D721Med (cell line): Measurements from ENCODE around the gene CADPS2.

ENCODE experiments used
- DNase-seq: peaks from one replicate; pipeline ENCODE4 v3.0.0; 2011; ENCODE audit warnings: low spot score; ENCODE audit not compliant: insufficient read length
- FAIRE-seq: peaks from 2 replicates; lab custom pipeline; 2011; peaks lifted over from hg19 to GRCh38; lab: Jason Lieb, UNC
- CTCF ChIP-seq: IDR thresholded peaks from 2 replicates; pipeline ENCODE4 v1.5.1; 2012; ENCODE audit warnings: mild to moderate bottlenecking, control low read depth; ENCODE audit not compliant: insufficient read depth; ENCODE audit errors: missing control alignments

The CADPS2 gene

DNA sequence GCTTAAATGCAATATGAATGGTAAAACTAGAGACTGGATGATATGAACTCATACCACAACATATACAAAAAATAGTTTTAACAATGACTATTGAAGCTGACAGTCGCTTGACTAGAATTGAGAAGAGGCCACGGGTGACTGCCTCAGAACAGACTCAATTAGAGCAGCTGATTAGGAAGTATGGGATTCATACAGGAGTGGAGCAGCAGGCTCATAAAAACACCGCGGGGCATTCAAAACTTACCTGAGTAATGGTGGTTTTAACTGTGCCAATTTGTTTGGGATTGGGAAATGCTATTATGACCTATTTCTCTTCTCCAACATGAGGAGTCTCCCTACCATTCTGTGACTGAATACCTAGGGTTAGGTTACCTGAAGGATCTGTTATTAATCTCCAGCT lies 2.1 kb downstream of the CADPS2 start:
- no peak for FAIRE-seq
- no peak for TF ChIP-seq CTCF
- no peak for DNase-seq

GRCh38 chr7:122883049-122883680 lies 3.1 kb downstream of the CADPS2 start:
- no peak for TF ChIP-seq CTCF
- DNase-seq (no peak), FAIRE-seq (no peak)

- no peak for FAIRE-seq
- TF ChIP-seq CTCF, result no peak
- no peak for DNase-seq
These were observed 4.9 kb downstream of the CADPS2 start for GRCh38 chr7:122881324-122881723.

DNA sequence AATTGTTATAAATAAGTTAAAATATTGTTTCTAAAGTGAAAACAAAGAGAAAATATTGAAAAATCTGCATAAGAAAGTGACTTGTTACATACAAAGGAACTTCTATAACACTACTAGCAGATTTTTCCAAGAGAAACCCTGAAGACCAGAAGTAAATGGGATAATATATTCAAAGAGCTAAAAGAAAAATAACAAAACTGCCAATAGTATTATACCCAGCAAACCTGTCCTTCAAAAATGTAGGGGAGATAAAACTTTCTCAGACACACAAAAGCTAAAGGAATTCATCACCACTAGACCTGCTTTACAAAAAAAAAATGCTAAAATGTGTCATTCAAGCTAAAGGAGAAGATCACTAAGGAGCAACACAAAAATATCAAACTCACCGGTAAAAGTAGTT lies 17.0 kb downstream of the CADPS2 start:
- no peak for FAIRE-seq
- no peak for DNase-seq
- no peak for TF ChIP-seq CTCF

DNA sequence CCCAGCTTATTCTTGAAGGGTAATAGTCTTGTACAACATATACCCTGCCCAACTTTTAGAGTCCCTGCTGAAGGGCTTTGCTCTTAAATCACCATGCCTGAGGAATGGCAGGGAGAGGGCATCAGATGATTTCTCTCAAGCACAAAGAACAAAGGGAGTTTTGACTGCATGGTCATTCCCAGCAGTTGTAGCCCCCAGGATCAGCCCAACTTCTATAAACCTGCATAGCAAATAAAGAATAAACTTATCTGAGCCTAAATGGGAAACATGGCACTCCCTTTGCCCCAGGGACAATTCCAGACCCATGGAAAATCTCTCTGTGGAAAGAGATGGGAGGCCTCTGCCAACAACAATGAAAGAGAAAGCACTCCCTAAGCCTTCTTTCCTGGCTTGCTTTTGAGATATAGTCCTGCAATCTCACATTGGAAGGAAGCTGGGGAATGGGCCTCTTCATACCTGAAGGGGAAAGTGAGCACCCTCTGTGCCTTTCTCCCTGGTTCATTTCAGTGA lies 18.7 kb downstream of the CADPS2 start:
- DNase-seq (no peak), FAIRE-seq (no peak)
- no peak for TF ChIP-seq CTCF

DNA sequence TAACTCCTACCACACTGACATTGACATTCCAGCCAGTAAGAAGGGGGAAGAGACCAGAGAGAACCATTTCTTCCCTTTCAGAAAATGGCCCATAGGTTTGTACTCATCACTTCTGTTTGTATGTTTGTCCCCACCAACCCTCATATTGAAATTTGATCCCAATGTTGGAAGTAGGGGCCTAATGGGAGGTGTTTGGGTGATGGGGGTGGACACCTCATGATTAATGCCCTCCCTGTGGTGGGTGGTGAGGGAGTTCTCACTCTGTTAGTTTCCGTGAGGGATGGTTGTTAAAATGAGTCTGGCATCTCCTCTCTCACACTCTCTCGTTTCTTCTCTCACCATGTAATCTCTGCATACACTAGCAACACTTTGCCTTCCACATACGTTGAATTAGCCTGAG lies 21.4 kb downstream of the CADPS2 start:
- TF ChIP-seq CTCF, result no peak
- DNase-seq, result no peak
- no peak for FAIRE-seq

DNA sequence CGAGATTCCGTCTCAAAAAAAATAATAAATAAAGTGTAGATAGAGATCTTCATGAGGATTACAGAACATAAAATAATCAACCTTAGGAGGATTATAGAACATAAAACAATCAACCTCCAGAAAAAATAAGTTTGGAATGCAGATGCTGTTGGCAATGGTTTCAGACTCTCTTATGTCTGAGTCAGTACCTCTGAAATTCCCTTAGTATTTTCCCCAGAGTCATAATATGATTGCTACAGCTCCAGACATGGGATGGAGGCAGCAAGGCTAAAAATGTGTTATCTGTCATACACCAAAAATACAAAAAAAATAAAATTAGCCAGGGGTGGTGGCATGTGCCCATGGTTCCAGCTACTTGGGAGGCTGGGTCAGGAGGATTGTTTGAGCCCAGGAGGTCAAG lies 22.2 kb downstream of the CADPS2 start:
- FAIRE-seq (no peak), DNase-seq (no peak)
- no peak for TF ChIP-seq CTCF
